Heart right ventricle (tissue), 16 donors: ENCODE data around the gene C4orf54. TPM values are rescaled to one million over a fixed set of nuclear protein-coding genes. Genes with fewer than 3 reads are reported as not detected.

Experiments
- ATAC-seq, 8 donors: fragments of 200-7000 bp; cut with Tn5 transposase; one replicate each; pipeline ENCODE4 v1.9.1; 2020; ENCODE audit warnings: mild to moderate bottlenecking in 8 of 8, moderate library complexity in 8 of 8, moderate number of reproducible peaks in 1 of 8
- DNase-seq, 2 donors: peaks; one replicate each; pipeline ENCODE4 v3.0.0-alpha.2; 2020
- H3K27ac ChIP-seq, 10 donors: fragments of 200-600 bp; sonication (generic) in 2 of 10; one replicate each; pipeline versions ENCODE4 v1.5.0 to v1.8.0; 2020 to 2022; ENCODE audit warnings: mild to moderate bottlenecking in 3 of 10
- H3K27me3 ChIP-seq, 7 donors: fragments of 200-600 bp; one replicate each; pipeline ENCODE4 v1.8.0; 2021 to 2022; ENCODE audit warnings: mild to moderate bottlenecking in 2 of 7
- H3K36me3 ChIP-seq, 9 donors: fragments of 200-600 bp; sonication (generic) in 1 of 9; one replicate each; pipeline versions ENCODE4 v1.5.0 to v1.8.0; 2020 to 2022; ENCODE audit warnings: mild to moderate bottlenecking in 2 of 9
- H3K4me1 ChIP-seq, 9 donors: fragments of 200-600 bp; sonication (generic) in 1 of 9; one replicate each; pipeline versions ENCODE4 v1.5.0 to v1.8.0; 2020 to 2022; ENCODE audit warnings: mild to moderate bottlenecking in 4 of 9
- H3K4me3 ChIP-seq, 10 donors: fragments of 200-600 bp; sonication (generic) in 2 of 10; one replicate each; pipeline versions ENCODE4 v1.5.0 to v1.8.0; 2020 to 2022; ENCODE audit warnings: mild to moderate bottlenecking in 7 of 10, moderate library complexity in 2 of 10
- H3K9me3 ChIP-seq, 11 donors: fragments of 200-600 bp in 10 of 11; sonication (generic) in 2 of 11; one replicate each; pipeline versions ENCODE4 v1.5.0 to v1.8.0; 2013 to 2022; ENCODE audit warnings: mild to moderate bottlenecking in 2 of 11, control low read depth in 1 of 11, moderate library complexity in 1 of 11
- WGBS, 2 donors: extraction: QIAGEN DNeasy Blood & Tissue Kit; methylation state at CpG; one replicate each; pipeline ENCODE4 v1.1.7; 2013; ENCODE audit warnings: inconsistent platforms in 1 of 2; 5-methylcytosine and 5-hydroxymethylcytosine counted together
- intact Hi-C, 10 donors: fragments of 100-400 bp; cut with DNase I; formaldehyde crosslinking; loops; one replicate each; pipeline versions ENCODE4 v1.11.1 to v1.14.2; 2022
- polyA plus RNA-seq, 2 donors: library from polyadenylated mRNA; stranded (reverse); fragments of 200-250 nt; gene quantifications; one replicate each; pipeline ENCODE4 v1.2.3, GENCODE V29; 2013
- total RNA-seq, 10 donors: library from RNA; stranded (reverse); fragmentation: NEBNext Ultra II Directional in 3 of 10; extraction: Animal tissue kit (Norgen Biotek cat#: 25700) in 3 of 10; gene quantifications; one replicate each; pipeline versions ENCODE4 v1.2.1 to v1.2.4, GENCODE V29; 2021 to 2023
- TF ChIP-seq, protein P1 (sequence below), 9 donors: fragments of 200-600 bp; sonication (generic) in 2 of 9; IDR thresholded peaks; one replicate each; pipeline versions ENCODE4 v1.5.0 to v1.8.0; 2021 to 2022; ENCODE audit warnings: antibody characterized with exemption in 9 of 9, mild to moderate bottlenecking in 5 of 9, moderate library complexity in 1 of 9
- donor health status: Arrhythmogenic right ventricular cardiomyopathy.
- donor health status: ischemic (EF 13 %, LVEDD 7.1; RV severe dilation, severe dysfunction).
- donor health status: healthy with polysubstance abuse.
- donor health status: DM: no; HTN: yes; CAD: no.
- donor health status: DM: no; HTN: no; CAD: no.
- donor health status: ischemic (EF 25% LVEDD 6.9; RV normal size, moderate dysfunction).
- donor health status: ischemic (EF 25% LVEDD 5.7; RV mildly dilated, moderate dysfunction).
- donor health status: healthy.
- donor health status: DM: yes; HTN: yes; CAD: no.
- donor health status: Ischemic cardiomyopathy.
- donor health status: ischemic (EF 35%, LVEDD 5.7; RV mildly dilated, moderate dysfunction).
- donor health status: nonischemic (EF 11% LVEDD 7.7; RV severe dilation, severe dysfunction).
- donor health status: DM: yes; HTN: yes; CAD: no.
- donor health status: PGD.
- donor health status: ischemic (EF 29% LVEDD 5.4; RV normal size, mild dysfunction).
- donor health status: nonischemic (EF 23%, LVEDD 6.1; RV moderate dilation, normal function).

The C4orf54 gene
- total and polyA plus RNA-seq, 12 donors, result 0.68 to 14.4 (median 1.6) TPM

DNA sequence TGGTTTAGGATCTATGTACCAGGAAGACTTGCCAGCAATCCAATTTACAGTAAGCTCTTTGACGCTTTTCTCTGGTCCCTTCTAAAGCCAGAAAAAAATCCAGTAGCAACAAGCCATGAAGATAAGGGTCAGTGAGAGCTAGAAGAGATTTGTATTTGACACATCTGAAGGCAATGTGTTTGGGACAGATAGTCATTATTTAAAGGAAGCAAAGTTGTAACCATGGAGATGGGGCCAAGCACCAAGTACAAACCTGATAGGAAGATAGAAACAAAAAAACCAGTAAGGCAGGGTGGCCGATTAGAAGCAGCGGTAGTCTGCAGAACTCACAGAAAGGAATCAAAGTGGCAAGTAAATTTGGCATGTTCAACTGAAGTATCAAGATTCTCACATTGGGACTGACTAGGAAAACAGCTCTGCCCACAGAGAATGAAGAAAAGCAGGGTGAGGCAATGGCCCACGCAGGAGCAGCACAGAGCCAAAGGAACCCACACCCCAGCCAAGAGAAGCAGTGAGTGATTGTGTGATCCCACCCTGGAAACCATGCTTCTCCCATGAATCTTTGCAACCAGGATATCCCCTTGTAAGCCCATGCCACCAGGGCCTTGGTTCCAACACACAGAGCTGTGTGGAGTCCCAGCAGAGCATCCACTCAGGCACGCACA is 12.9 kb upstream of the C4orf54 start:
- WGBS, 2 donors, result 46 to 47% methylated on average over 5 of the region's 5 CpGs
- Histone ChIP-seq H3K4me3 (no peak overlapping the region), H3K4me1 (peaks cover 0 to 29% (median 8%) of the 10 kb centered on the region in 9 donors), H3K9me3 (peaks cover 0 to 39% (median 14%) of the 10 kb centered on the region in 11 donors), H3K36me3 (no peaks in the 10 kb centered on the region), H3K27ac (peak overlapping the region in 1 of 10 donors; percentile 9), H3K27me3 (no peaks in the 10 kb centered on the region)
- TF ChIP-seq, protein P1, sequence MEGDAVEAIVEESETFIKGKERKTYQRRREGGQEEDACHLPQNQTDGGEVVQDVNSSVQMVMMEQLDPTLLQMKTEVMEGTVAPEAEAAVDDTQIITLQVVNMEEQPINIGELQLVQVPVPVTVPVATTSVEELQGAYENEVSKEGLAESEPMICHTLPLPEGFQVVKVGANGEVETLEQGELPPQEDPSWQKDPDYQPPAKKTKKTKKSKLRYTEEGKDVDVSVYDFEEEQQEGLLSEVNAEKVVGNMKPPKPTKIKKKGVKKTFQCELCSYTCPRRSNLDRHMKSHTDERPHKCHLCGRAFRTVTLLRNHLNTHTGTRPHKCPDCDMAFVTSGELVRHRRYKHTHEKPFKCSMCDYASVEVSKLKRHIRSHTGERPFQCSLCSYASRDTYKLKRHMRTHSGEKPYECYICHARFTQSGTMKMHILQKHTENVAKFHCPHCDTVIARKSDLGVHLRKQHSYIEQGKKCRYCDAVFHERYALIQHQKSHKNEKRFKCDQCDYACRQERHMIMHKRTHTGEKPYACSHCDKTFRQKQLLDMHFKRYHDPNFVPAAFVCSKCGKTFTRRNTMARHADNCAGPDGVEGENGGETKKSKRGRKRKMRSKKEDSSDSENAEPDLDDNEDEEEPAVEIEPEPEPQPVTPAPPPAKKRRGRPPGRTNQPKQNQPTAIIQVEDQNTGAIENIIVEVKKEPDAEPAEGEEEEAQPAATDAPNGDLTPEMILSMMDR (IDR thresholded peaks at IDR 0.05), result no peak
- ATAC-seq, result peak in 3 of 8 donors; percentile 11 to 38 (median 37)
- intact Hi-C loops, result loop anchor here in 1 of 10 donors (10.0 kb wide), 1 partner anchor 106 kb away; the partner anchor contains the start of gene TRMT10A
- no peak for DNase-seq

DNA sequence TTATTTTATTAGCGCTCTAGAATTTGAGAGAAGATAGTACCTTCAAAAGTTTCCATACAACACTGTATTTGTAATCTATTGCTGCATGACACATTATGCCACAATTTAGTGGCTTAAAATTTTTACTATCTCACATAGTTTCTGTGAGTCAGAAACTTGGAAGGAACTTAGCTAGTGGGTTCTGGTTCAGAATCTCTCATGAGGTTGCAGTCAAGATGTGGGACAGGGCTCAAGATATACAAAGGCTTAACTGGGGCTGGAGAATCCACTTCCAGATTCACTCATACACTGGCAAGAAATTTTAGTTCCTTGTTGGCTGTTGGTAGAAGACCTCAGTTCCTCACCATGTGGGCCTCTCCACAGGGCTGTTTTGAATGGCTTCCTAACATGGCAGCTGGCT is 11.5 kb upstream of the C4orf54 start:
- Histone ChIP-seq H3K4me3 (no peak overlapping the region), H3K9me3 (peaks cover 0 to 30% (median 14%) of the 10 kb centered on the region in 11 donors), H3K27ac (peak overlapping the region in 2 of 10 donors; percentile 10 to 42), H3K4me1 (peaks cover 0 to 39% (median 9%) of the 10 kb centered on the region in 9 donors), H3K36me3 (no peaks in the 10 kb centered on the region), H3K27me3 (no peaks in the 10 kb centered on the region)
- DNase-seq, result no peak
- intact Hi-C loops, result loop anchor here in 1 of 10 donors (5.0 kb wide), 1 partner anchor 53 kb away; no protein-coding TSS in a partner anchor
- WGBS, 2 donors, result 95 to 100% methylated on average over 1 of the region's 1 CpG
- TF ChIP-seq, protein P1 (IDR thresholded peaks at IDR 0.05), result no peak
- ATAC-seq, result peak in 2 of 8 donors; percentile 27 to 29

DNA sequence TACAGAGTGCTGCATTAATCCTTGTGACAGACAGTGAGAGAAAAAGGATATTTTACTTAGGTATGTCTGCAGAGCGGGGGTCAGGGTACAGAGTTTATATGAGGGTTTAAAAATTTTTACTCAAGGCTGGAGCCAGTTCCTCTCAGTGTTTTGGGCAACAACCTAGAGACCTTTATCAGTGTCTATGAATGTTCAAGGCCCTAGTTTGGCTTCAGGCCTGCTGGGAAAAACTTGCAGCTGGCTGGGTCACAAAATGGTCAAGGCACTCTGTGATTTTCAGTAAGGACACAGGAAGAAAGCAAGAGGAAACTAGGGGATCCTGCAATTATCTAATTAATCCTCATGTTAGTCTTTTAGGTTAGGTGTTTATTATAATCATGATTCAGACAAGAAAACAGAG is 10.8 kb upstream of the C4orf54 start:
- intact Hi-C loops, result loop anchor here in 1 of 10 donors (5.0 kb wide), 1 partner anchor 54 kb away; no protein-coding TSS in a partner anchor
- Histone ChIP-seq H3K27me3 (no peaks in the 10 kb centered on the region), H3K4me1 (peaks cover 0 to 39% (median 9%) of the 10 kb centered on the region in 9 donors), H3K36me3 (no peaks in the 10 kb centered on the region), H3K27ac (peak overlapping the region in 4 of 10 donors; percentile 10 to 42 (median 26)), H3K4me3 (no peak overlapping the region), H3K9me3 (peaks cover 0 to 24% (median 13%) of the 10 kb centered on the region in 11 donors)
- DNase-seq (no peak), ATAC-seq (peak in 6 of 8 donors; percentile 15 to 56 (median 44))
- 67 to 74% methylated on average over 1 of the region's 1 CpG for WGBS, 2 donors
- TF ChIP-seq, protein P1 (IDR thresholded peaks at IDR 0.05), result no peak

DNA sequence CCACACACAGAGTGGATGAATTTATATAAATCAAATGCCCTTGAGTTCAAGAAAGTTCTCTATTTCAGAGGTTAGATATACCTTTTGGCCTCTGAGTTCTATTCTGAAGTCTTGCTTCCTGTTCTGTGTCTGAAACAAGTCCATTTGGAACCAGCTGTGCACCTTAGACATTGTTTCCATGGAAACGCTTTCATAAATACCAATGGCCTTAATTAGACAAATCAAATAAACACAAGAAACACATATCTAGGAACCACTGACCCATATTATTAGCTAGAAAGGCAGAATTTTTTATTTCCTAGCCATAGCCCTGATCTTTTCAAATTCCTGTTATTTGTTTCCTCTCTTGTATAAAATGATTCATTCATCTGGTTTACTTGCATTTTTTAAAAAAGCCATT is 8.4 kb upstream of the C4orf54 start:
- DNase-seq (no peak), ATAC-seq (no peak)
- Histone ChIP-seq H3K27me3 (no peaks in the 10 kb centered on the region), H3K9me3 (no peaks in the 10 kb centered on the region), H3K27ac (no peak overlapping the region), H3K4me3 (no peak overlapping the region), H3K4me1 (peaks cover 0 to 39% (median 9%) of the 10 kb centered on the region in 9 donors), H3K36me3 (no peaks in the 10 kb centered on the region)
- 73 to 89% methylated on average over 1 of the region's 1 CpG for WGBS, 2 donors
- intact Hi-C loops, result loop anchor here in 1 of 10 donors (5.0 kb wide), 1 partner anchor 56 kb away; no protein-coding TSS in a partner anchor
- TF ChIP-seq, protein P1 (IDR thresholded peaks at IDR 0.05), result no peak
